K562 (cell line): ENCODE measurements around the gene WRAP53. TPM values are rescaled to one million over a fixed set of nuclear protein-coding genes. Genes with fewer than 3 reads are reported as not detected.

Experiments
- BACH1 ChIP-seq: fragments of 200-800 bp; sonication (Bioruptor generic); IDR thresholded peaks from 2 replicates; pipeline ENCODE4 v1.6.1; 2016; ENCODE audit warnings: missing genetic modification characterization, missing compliant biosample characterization
- CC2D1A ChIP-seq: fragments of 450-650 bp; IDR thresholded peaks from 2 replicates; pipeline ENCODE4 v1.6.1; 2017; ENCODE audit warnings: mild to moderate bottlenecking
- HEY1 ChIP-seq: fragments of 250-450 bp; sonication (Bioruptor Pico); IDR thresholded peaks from 2 replicates; pipeline ENCODE4 v1.5.0; 2020; ENCODE audit warnings: mild to moderate bottlenecking, moderate library complexity, borderline replicate concordance
- HMGXB4 ChIP-seq: sonication (generic); formaldehyde crosslinking; IDR thresholded peaks from 2 replicates; pipeline ENCODE4 v1.8.1; 2023; ENCODE audit warnings: mild to moderate bottlenecking, missing genetic modification reagents
- IRF2 ChIP-seq: sonication (generic); formaldehyde crosslinking; IDR thresholded peaks from 2 replicates; pipeline ENCODE4 v1.8.1; 2022; ENCODE audit warnings: mild to moderate bottlenecking, missing genetic modification reagents
- MITF ChIP-seq: IDR thresholded peaks from 2 replicates; pipeline ENCODE4 v1.6.1; 2014; ENCODE audit warnings: antibody characterized with exemption
- STAG1 ChIP-seq: sonication (generic); formaldehyde crosslinking; IDR thresholded peaks from 2 replicates; pipeline ENCODE4 v1.5.0; 2020; ENCODE audit warnings: missing genetic modification reagents, borderline replicate concordance
- ZNF3 ChIP-seq: fragments of 250-450 bp; sonication (Bioruptor Pico); IDR thresholded peaks from 2 replicates; pipeline ENCODE4 v1.5.0; 2021; ENCODE audit warnings: mild to moderate bottlenecking, moderate library complexity
- polyA plus RNA-seq, 8 experiments: library from polyadenylated mRNA; depleted of rRNA in 4 of 8; stranded (reverse) in 5 of 8; unstranded in 3 of 8; fragments of >200 nt; fragmentation: Nextera tagmentation in 2 of 8; fragmentation: Illumina TruSeq in 1 of 8; extraction: Ambion mirVana in 2 of 8; extraction: Trizol in 1 of 8; gene quantifications; 2 replicates each; pipeline versions ENCODE4 v1.2.1 to v1.2.3, GENCODE V29; 2011 to 2014; ENCODE audit warnings: inconsistent platforms in 1 of 8, missing spikeins in 1 of 8
- total RNA-seq, 7 experiments: library from RNA; depleted of rRNA in 6 of 7; stranded (reverse); fragments of >200 nt in 6 of 7; fragmentation: Illumina TruSeq in 2 of 7; extraction: Trizol in 2 of 7; gene quantifications; 2 replicates each; pipeline versions ENCODE4 v1.2.1 to v1.2.3, GENCODE V29; 2011 to 2021; ENCODE audit warnings: low replicate concordance in 1 of 7
- TF ChIP-seq, protein P1 (sequence below): fragments of 450-650 bp; IDR thresholded peaks from 2 replicates; pipeline ENCODE4 v1.6.1; 2018; ENCODE audit not compliant: partially characterized antibody

WRAP53 gene
- total and polyA plus RNA-seq, 9 of the 15 experiments (the other 6 are each of a cell fraction or from before 2014, with no cell fraction given): 0.72 to 18.2 (median 13.4) TPM

- TF ChIP-seq ZNF3 (CRISPR knock-in tag) (no peak), HMGXB4 (no peak), HEY1 (no peak), IRF2 (CRISPR knock-in tag) (no peak), BACH1 (tag) (no peak), STAG1 (CRISPR knock-in tag) (no peak), MITF (no peak), CC2D1A (no peak)
- TF ChIP-seq, protein P1, sequence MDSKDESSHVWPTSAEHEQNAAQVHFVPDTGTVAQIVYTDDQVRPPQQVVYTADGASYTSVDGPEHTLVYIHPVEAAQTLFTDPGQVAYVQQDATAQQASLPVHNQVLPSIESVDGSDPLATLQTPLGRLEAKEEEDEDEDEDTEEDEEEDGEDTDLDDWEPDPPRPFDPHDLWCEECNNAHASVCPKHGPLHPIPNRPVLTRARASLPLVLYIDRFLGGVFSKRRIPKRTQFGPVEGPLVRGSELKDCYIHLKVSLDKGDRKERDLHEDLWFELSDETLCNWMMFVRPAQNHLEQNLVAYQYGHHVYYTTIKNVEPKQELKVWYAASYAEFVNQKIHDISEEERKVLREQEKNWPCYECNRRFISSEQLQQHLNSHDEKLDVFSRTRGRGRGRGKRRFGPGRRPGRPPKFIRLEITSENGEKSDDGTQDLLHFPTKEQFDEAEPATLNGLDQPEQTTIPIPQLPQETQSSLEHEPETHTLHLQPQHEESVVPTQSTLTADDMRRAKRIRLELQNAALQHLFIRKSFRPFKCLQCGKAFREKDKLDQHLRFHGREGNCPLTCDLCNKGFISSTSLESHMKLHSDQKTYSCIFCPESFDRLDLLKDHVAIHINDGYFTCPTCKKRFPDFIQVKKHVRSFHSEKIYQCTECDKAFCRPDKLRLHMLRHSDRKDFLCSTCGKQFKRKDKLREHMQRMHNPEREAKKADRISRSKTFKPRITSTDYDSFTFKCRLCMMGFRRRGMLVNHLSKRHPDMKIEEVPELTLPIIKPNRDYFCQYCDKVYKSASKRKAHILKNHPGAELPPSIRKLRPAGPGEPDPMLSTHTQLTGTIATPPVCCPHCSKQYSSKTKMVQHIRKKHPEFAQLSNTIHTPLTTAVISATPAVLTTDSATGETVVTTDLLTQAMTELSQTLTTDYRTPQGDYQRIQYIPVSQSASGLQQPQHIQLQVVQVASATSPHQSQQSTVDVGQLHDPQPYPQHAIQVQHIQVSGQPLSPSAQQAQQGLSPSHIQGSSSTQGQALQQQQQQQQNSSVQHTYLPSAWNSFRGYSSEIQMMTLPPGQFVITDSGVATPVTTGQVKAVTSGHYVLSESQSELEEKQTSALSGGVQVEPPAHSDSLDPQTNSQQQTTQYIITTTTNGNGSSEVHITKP: no peak
Measured at GRCh38 chr17:7727886-7728285, 39.6 kb downstream of the WRAP53 start (continued).
